Amygdala (tissue), 56 donors: Measurements from ENCODE around the gene ELMO1.
A peak's percentile ranks its signal among the peaks of the same experiment; 100 is the strongest.
"Not testable (repeated sequence)": the region's sequence is repeated elsewhere in the genome, so short reads cannot be mapped to it uniquely, and the experiment has no call there.

ENCODE experiments used
- DNase-seq, 56 donors: peaks; one replicate each; lab custom pipeline; 2025; lab: John Stamatoyannopoulos, UW

The ELMO1 gene

DNA sequence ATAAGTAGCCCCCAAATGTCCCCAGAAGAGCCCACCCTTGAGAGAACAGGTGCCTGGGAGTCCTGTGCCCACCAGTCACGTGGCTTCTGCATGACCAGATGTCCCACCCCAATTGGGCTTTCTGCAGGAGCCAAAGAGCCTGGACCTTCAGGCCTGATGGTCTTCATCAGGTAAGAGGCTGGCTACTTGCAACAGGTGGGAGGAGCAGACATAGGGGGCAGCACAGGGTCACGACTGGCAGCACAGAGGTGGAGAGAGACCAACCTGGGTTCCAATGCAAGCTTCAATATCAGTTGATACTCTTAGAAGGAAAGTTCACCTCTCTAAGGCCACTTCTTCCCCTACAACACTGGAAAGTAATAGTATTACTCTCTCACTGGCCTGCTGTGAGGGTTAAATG lies 288.0 kb downstream of the ELMO1 start:
- DNase-seq, result no peak

DNA sequence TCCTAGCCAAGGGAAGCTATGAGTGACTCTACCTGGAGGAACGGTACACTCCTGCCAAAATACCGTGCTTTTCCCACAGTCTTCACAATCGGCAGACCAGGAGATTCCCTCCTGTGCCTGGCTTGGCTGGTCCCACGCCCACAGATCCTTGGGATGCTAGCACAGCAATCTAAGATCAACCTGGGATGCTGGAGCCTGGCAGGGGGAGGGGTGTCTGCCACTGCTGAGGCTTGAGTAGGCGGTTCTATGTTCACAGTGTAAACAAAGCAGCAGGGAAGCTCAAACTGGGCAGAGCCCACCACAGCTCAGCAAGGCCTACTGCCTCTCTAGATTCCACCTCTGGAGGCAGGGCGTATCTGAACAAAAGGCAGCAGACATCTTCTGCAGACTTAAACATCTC lies 295.3 kb downstream of the ELMO1 start:
- DNase-seq, result no peak

DNA sequence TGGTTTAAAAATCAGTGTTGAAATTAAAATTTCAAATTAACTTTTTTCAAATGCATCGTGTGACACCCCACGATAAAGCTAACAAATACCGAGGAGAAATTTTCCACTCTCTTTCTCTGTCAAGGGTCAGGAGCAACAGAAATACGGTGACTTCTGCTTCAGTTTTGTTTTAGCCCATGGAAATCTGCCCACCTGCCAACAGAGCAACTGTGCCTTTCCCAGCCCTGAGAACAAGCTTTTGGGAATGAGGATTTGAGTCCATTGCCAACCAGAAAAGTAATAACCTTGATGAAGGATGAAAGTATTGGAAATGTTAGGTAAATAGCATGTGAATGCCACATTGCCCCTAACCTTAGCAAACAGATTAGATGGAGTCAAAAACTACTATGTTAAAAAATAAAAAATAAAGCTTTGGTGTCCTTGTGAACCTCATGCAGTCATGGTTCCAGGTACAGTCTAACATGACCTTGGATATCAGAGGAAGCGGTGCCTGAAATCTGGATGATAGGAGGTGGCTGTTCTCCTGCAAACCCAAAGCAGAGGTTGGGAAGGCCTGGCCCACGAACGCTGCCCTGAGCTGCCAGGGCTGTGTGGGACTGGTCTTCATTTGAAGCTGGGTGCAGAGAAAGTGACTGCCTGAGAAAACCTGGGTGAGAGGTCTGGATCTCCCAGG lies 296.8 kb downstream of the ELMO1 start:
- no peak for DNase-seq

DNA sequence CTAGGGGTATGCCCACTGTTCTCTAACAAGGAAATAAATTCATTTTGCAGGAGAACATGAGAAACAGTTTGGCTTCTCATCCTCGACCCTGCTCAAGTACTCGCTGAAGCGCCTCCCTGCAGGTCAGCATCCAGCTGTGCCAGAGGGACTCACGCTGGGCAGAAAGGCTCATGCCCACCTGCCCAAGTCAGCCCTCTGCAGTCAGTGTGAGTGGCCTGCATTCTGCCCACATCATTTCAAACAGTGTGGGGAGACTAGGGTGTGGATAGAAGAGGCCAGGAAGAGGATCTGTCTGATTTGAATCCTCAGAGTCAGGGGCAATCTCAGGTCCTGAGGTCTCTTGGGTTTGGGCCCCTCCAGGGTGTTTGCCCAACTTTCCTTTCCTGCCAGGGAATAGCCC lies 297.8 kb downstream of the ELMO1 start:
- no peak for DNase-seq

DNA sequence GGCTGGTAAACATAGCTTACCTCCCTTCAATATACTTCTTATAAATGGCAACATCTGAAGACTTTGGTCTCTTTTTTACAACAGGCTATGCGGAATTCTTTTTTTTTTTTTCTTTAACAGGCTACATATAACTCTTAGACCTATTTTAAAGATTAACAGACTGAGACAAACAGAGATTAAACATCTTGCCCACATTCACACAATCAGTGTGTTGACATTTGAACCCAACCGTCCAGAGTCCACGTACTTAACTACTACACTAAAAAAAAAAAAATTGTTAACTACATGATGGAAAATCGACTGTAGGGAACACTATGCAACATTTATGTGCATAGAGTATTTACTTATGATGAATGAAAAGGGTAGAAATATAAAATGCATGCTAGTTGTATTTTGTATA lies 298.5 kb downstream of the ELMO1 start:
- no peak for DNase-seq

DNA sequence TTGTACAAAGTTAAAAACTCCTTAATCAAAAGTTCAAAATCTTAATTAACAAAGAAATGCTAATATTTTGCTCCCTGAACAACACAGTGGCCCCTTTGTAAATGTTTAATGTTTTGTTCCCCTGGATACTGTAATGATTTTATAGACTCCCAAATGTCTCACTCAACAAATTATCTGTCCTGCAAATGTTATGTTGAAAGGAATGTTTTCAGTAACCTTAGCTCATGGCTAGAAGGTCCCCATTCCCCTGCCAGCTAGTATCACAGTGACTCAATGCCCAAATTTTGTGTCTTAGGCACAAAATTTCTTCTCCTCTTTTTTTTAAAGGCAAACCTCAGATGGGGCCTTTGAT lies 298.9 kb downstream of the ELMO1 start:
- no peak for DNase-seq

DNA sequence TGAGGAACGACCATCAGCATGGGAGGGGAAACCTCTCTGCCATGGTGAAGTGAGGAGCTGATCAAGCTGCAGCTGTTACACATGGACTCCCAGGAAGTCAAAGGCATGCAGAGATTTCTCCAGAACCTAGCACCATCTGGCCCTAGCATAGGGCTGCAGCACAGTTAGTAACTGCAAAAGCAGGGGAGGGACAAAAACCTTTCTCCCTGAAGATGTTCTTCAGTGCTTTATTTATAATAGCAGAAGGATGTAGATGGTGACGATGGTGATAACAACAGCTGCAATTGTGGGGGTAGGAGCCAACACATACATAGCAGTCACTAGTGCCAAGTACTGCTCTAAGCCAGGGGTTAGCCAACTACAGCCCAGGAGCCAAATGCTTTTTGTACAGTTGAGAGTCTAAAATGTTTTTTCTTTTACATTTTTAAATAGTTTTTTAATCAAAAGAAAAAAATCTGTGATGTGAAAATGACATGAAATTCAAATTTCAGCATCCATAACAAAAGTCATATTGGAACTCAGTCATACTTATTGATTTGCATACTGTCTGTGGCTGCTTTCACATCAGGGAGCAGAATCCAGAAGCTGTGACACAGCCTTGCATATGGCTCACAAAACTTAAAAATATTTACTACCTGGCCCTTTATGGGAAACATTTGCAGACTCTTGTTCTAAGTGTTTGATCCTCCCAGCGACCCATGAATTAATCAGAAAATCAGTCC lies 299.5 kb downstream of the ELMO1 start:
- peak in 1 of 56 donors; percentile 27 for DNase-seq

DNA sequence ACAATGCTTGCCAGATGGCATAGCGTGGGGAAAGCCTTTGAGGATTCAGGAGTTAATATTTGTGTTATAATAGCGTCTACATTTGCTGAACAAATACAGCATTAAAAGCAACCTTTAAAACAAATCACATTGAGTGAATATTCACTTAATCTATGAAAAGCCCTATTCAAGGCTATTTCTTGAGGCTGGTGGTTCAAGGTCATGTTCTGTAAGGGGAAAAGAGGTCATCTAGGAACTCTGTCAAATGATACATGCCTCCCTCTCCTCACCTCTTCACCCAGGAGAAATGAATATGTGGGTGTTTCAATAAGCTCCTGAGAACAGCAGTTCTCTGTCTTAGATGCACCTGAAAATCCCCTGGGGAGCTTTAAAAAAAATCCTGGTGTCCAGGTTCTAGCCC lies 303.0 kb downstream of the ELMO1 start:
- DNase-seq, result no peak

DNA sequence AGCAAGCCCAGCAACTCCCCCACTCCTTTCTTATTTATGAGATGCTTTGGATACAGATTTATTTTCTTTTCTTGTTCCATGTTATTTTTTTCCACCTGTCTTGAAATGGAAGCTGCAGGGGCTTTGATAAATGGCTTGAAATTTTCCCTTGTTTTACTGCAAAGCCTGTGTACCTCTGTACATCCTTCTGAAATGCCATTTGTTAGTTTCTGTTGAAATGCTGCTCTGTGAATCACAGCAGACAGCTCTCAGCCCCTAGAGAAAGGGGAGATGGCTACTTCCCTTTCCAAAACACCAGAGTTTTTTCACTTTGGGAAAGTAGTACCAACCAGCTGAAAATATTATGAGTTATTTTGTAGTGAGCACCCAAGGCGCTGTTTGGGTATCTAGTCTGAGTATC lies 304.2 kb downstream of the ELMO1 start:
- DNase-seq, result no peak

DNA sequence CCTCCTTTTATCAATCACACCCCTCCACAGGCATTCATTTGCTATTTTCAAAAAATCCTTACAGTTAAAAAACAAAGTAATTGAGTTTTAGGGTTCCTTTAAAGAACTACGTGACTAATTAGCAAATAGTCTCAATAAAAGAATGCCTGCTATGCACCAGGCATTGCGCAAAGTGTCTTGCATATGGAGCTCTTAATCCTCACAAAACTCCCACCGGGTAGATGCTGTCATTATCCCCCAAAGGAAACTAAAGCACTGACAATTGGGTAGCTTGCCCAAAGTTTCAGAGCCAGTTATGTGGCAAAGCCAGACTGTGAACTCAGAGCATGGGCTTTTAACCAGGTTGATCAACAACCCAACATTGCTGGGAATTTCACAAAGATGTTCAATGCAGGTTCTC lies 305.7 kb downstream of the ELMO1 start:
- no peak for DNase-seq

DNA sequence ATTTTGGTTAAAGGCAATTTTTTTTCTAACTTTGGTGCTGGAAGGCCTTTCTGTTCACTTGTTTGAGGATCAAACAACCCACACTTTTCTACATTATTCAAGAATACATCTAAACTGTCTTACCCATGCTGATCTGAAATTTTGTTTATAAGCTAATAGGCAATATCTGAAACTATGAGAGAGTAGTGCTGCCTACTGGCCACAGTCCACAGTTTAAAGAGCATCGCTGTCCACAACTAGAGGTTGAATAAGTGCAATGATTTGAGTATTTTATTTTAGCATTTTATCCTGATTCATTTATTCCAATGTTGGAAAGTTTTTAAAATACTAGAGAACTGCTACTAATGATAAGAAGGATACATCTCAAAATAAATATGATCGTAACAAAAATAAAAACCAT lies 306.9 kb downstream of the ELMO1 start:
- no peak for DNase-seq

DNA sequence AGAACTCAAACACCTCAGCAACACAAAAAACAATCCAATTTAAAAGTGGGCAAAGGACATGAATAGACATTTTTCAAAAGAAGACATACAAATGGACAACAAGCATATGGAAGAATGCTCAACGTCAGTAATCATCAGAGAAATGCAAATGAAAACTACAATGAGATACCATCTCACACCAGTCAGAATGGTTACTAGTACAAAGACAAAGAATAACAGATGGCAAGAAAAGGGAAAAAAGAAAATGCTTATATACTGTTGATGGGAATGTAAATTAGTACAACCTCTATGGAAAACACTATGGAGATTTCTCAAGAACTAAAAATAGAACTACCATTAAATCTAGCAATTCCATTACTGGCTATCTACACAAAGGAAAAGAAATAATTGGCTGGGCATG lies 314.8 kb downstream of the ELMO1 start:
- DNase-seq, result not testable (repeated sequence)

DNA sequence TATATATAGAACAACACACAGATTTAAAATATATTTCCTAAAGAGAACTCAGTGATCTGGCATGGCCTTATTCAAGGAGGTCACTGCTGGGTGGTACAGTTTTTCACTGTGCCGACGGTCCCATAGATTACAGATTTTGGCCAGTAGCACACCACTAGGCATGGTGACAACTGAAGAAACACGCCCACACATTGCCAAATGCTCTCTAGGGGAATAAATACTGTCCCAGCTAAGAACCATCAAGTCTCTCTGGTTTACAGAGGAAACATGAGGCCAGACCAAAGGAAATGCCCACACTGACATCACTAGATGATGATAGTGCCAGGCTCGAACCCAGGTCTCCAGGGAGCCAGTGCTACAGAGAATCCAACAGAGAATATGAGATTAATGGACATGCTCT lies 316.8 kb downstream of the ELMO1 start:
- no peak for DNase-seq

DNA sequence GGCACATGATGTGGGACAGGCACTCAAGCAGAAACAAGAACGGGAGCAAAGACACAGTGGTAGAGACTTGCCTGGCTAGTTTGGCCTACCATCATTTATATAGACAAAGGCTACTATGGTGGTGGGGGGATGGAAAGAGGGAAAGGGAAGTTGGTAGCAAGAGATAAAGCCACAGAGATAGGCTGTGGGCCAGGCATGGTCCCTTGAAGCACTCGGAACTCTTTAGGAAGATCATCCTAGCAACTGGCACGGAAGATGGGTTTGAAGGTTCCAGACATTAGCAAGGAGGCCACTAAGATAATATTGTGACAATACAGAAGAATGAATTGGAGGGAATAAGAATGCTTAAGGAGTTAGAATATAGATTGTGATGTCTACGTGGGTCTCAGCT lies 319.6 kb downstream of the ELMO1 start:
- DNase-seq, result no peak

DNA sequence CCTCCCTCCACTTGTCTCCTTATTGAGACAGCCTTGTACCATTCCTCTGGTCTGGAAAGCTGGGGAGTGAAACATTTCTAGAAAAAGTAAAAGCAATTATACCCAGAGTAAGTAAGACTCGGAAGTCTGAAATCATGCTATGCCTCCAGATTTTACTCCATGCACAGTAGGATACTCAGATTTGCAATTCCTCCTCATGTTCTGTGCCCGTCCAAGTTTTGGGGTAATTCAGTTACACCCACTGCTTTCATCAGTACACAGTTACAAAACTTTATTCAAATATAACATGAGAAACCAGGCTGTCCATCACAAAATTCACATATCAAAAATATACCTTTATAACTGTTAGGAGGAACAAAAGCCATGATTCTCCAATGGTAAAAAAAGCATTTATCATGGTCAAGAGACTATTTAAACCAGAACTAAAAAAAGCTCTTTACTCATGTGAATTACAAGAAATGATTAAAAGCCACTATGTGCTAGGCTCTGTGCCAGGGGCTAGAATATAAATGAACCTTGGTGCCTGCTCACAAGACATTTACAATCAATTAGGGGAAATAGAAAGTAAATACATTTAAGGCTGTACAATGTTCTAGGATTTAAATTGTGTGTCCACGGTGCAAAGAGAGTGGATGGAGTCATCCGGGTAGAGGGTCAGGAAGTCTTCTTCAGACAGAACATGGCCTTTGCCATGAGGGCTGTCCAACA lies 320.2 kb downstream of the ELMO1 start:
- DNase-seq, result no peak

DNA sequence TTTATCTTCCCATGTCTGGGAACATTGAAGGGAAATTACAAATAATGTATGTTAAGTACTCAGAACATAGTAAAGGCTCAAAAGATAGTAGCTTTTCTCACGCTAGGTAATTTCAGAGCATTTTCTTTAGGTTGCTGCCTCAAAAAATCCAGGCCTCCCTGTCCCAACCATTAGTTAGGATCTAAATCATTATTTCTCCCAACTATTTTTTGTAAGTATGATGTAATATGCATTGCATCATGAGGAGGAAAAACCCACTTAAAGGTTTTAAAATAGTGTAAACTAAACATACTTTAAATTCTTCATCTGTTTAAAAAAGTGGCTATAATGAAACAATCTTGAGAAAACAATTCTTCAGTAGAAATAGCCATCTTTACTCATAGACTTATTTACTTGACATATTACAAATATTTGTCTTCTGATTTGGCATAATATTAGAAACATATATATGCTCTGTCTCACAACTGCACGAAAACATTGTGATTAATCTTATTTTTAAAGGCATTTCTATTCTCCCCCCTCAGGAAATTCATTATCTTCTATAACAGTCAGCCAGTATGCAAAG lies 329.3 kb downstream of the ELMO1 start:
- DNase-seq, result no peak

DNA sequence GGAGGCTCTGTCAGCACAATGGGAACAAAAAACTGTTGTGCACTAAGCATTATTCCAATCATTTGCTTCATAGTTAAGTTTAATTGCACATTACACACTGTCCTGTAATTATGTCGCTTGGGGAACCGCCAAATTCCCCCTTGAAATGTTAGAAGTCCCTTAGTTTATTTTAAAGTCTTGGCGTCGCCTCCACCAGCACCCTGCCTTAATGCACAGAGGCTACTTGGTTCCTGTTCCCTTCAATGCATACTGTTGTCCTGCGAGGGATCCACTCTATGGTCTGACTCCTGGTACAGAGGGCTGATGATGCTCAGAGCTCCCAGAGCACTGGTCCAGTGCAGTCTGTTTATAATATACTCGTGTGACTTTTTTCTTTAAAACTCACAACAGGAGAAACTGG lies 330.7 kb downstream of the ELMO1 start:
- DNase-seq, result peak in 3 of 56 donors; percentile 16 to 22 (median 20)

DNA sequence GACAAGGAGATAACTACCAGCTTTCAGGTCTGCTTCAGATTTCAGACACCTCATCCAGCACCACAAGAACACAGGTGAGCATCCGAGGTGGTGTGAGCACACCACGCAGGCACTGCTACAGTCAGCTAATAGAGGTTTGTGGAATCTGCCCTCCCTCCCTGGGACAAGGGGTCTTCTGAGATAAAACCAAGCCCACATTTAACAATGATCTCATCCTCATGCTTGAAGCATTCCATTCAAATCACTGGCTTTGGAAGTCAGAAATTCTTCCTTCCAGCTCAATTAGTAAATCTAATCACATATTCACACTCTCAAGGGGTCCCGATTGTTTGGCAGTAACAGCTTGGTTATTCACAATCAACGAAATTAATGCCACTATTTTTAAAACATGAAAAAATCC lies 331.4 kb downstream of the ELMO1 start:
- DNase-seq, result no peak

DNA sequence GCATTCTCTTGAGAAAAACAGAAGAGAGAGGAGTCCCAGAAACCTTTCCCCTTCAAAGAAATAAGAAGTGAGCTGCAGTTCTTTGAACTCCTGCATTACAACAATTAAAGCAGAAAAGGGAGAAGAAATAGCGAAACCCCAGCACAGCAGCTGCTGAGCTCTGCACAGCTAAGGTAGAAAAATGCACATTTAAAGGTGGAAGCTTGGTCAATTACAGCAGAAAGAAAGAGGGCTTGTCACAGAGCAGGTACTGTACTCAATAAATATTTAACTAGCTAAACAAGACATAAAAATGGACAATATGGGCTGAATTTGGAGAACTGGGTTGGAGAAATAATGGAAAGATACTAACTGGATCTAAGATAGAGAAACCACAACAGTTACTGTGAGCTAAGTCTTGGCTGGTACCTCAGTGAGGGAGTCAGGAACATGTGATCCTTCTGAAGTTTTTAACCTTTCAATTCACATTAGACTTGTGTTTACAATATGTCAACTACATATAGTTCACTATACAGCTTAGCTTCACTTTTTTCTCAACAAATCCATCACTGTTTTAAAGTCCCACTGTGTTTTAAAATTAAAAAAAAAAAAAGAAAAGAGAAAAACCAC lies 332.5 kb downstream of the ELMO1 start:
- no peak for DNase-seq

DNA sequence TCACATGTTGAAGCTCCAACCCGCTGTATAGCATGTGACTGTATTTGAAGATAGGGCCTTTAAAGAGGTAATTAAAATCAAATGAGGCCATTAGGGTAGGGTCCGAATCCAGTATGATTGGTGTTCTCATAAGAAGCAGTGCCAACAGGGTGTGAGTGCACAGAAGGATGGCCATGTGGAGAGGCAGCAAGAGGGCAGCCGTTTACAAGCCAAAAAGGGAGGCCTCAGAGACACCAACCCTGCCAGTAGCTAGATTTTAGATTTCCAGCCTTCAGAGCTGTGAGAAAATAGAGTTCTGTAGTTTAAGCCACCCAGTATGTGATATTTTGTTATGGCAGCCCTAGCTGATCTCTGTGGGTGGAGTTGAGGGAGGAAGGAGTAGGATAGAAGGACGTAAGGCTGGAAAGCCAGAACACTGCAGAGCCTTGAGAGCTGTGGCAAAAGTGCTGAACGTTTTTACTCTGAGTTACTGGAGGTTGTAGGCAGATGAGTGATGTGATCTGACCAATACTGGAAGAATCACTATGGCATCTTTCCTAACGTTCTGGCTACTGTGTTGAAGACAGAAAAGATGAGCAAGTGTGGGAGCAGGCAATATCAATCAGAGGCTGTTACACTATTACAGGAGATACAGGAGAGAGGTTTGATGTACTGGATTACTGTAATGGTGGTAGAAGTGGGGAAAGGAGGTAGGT lies 334.9 kb downstream of the ELMO1 start:
- DNase-seq, result no peak

DNA sequence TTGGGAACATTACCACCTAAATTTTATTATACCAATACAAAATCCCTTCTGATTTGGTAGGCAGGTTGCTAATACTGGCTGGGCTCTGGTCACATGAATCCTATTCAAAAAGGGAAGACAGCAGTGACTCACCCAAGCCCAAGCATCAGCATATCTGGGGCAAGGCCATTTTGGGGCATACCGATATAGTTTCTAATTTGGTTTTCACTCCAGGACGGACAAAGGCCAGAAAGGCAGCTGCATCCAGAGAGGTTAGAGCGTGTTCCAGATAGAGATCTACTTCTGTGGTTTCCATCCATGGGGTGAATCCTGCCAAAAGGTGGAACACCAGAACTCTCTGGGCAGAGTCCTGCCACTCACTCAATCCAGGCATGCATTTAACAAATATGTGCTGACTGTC lies 335.8 kb downstream of the ELMO1 start:
- no peak for DNase-seq
